ENCODE data around the gene ELMO1.
A peak's percentile ranks its signal among the peaks of the same experiment; 100 is the strongest.

Gene ELMO1

GRCh38 chr7:37341033-37341630 lies 107.5 kb downstream of the ELMO1 start:
- no peak for DNase-seq

DNA sequence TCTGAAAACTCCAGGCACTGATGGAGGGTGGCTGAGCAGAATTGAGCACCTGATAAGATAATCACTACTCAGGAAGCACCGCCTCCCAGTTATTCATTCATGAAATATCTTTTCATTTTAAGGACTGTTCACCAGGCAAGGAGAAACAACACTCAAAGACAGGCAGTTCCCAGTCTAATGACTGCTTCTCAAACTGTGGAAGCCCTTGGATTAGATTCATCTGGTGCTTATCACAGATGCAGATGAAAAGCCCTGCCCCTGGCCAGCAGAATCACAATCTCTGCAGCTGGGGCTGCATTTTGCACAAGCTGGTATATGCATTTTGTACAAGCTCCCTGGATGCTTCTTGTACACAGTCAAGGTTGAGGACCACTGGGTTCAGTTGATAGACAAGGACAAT lies 109.7 kb downstream of the ELMO1 start:
- no peak for DNase-seq

DNA sequence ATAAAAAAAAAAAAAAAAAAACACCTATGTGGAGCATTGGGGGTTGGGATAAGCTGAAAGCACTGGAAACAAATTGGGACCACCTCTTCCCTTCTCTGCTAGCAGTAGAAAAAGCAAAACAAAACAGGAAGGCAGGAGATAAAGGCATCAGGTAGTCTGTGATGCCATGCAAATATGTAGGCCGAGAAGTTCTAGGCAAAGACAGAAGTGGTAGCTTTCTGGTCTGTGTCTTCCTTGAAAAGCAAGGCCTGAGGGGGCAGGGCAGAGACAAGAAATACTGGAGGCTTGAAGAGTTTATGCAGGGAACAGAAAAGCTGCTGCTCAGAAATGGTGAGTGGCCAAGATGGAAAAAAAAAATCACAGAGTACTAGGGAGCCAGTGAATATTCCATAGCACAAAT lies 111.1 kb downstream of the ELMO1 start:
- DNase-seq = no peak

DNA sequence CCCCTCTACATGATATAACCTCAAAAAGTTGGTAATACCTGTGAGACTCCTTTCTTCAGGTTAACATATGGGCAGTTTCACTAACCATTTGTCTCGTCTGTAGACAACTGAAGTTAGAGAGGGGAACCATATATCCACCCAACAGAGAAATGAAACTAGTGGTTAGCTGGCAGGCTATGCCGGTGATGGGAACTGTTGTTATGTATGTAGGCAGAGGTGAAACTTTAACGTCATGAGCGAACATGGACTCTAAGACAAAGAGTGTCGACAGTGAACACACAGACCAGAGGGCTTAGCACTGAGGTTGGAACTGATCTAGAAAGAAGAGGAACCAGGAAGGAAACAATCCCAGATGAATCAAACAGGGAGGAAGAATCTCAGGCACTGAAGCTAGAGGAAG lies 112.4 kb downstream of the ELMO1 start:
- DNase-seq = no peak

DNA sequence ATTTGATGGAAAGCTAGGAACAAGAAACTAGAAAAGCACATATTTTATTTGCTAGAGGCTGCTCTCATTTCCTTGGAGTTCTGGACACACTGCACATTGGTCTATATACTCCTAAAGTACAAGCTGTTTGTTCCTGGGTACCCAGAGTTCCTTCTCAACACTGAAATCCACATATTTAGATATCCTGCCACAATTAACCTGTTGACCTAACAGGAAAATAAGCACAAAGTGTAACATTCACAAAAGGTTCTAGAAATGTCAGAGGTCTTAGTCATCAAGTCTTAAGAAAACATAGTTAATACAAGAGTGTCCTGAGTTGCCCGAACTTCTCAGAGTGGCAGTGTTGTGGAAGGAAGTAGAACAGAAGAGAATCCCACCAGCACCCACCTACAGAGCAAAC lies 115.6 kb downstream of the ELMO1 start:
- DNase-seq = no peak

DNA sequence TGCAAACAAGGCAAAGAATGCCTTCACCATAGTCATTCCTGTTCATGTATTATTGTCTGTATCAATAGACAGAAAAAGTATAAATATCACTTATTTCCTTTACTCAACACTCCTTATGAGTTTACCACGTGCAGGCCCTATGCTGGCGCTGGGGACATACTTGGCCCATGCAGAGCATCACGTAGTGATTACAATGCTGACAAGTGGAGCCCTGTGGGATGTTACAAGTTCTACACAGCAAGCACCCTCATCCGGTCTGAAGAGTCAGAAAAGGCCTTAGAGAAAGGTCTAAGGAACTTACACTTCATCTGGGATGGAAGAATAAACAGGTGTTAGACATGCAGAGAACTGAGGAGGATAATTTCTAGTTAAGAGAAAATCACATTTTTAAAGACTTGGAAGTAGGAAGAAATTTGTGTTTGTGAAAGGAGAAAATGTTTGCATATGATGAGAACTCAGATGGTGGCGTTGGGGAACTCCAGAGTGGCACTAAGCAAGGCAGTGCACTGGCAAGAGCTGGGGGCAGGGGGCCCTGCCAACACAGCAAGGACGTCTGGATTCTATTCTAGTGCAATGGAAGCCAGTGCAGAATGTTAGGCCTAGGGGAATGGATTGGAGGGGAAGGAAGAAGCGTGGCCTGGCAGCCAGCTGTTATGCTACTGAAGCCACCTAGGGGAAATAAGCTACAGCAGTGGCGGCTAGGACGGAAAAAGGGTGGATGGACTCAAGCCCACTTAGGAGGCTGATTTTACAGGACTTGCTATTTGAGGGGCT lies 116.2 kb downstream of the ELMO1 start:
- DNase-seq = no peak

DNA sequence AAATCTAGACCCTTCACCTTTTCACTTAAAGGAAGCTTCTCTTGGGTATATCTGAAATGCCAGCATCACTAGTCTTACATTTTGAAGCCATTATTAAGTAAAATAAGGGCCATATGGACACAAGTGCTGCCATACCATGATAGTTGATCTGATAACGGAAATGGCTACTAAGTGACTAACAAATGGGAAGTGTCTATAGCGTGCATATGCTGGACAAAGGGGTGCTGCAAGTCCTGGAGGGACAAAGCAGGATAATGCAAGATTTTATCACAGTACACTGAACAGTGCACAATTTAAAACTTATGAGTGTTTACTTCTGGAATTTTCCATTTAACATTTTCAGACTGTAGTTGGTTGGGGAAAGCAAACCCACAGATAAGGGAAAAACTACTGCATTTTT lies 117.9 kb downstream of the ELMO1 start:
- no peak for DNase-seq

DNA sequence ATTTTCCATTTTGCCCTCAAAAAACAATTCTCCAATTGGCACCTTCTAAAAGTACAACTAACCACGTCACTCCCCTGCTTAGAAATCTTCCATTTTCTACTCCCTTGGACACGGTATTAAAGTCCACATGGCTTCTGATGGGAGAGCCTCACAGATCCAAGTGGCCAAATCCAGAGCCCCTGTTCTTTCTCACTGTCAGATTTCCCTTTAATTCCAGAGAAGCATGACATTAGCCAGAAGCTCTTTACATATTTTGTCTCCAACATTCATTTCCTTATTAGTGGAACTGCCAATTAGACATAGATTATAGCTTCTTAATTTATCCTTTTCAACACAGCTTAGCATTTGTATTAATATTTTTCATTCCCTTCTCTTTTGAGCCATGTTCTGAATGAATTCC lies 118.7 kb downstream of the ELMO1 start:
- DNase-seq = no peak

- DNase-seq = no peak
Observed at GRCh38 chr7:37327288-37327687, 121.4 kb downstream of the ELMO1 start.

DNA sequence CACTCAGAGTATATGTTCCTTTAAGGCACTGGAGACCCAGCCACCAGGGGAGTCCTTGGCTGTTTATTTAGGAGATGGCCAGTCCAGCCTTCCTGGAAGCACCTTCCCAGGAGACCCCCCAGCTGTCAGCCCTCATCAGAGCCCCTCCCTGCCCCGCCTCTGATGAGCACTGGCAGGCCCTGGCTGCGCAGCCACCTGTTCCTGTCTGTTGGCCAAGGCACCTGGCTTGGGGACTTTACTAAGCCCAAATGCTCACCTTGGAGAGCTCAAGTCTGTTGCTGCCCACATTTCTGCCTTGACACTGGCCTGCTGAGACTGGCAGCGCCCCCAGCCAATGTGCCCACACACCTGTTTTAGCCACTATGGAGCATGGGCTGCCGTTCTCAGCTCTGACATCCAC lies 124.7 kb downstream of the ELMO1 start:
- DNase-seq = no peak

DNA sequence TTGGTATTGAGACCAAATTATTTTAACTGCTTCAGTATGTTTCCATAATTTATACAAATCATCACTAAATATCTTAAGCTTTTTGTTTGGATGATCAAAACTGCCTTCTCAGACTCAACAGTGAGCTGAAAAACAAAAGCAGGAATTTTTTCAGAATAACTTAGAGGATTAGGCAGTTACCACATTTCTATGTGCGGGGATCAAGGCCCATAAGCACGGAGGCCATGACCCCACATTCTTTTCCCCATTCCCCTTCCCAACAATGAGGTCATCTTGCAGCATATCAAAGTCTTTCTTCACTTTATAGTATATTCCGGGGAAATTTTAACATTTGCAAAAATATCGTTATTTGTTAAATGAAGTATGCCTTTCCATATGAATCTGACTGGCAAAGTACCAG lies 125.8 kb downstream of the ELMO1 start:
- no peak for DNase-seq

DNA sequence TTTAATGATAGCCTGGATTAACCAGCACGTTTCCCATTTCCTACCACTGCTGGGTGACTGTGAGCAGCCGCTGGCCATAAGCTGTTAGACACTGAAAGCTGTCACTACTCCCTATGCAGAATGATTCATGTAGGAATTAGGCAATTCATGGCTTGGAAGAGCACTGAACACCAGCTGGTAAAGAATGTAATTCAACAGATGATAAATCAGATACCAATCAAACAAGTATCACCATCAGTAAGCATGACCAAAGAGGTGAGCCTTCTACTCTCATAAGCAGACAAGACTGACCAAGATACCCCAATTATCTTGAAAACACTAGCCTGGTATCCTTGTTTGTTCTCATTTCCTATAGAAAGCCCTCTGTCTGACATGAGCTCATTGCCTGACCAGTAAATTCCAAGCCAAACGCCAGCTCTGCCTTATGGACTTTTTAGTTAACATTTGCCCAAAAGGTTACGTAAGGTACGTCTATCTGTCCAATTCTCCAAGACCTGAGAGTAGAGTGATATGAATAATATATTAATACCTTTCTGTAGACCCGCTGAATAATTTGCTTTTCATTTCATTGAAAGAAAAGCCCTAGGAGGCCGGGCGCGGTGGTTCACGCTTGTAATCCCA lies 127.7 kb downstream of the ELMO1 start:
- DNase-seq = peak; percentile 13

DNA sequence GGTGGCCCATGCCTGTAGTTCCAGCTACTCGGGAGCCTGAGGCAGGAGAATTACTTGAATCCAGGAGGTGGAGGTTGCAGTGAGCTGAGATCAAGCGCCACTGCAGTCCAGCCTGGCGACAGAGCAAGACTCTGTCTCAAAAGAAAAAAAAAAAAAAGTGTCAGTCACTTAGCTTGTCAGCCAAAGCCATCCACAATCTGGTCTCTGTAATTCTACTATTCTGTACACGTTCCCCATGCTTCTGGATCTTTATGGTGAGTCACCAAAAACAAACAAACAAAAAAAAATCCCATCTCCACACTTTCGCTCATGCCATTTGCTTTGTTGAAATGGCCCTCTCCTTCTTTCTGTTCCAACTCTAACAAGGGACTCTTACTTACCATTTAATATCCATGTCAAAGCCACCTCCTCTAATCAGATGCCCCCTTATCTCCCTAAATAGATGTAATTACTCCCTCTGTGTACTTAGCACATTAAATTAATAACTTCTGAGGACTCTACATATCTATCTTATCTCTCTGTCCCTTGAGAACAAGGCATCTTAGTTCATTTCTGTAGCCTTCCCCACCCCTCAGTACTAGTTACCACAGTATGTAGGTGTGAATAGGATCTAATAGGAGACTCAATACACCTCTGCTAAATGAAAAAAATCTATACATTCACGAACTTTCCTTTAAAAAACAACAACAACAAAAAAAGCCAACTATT lies 128.4 kb downstream of the ELMO1 start:
- DNase-seq = no peak

DNA sequence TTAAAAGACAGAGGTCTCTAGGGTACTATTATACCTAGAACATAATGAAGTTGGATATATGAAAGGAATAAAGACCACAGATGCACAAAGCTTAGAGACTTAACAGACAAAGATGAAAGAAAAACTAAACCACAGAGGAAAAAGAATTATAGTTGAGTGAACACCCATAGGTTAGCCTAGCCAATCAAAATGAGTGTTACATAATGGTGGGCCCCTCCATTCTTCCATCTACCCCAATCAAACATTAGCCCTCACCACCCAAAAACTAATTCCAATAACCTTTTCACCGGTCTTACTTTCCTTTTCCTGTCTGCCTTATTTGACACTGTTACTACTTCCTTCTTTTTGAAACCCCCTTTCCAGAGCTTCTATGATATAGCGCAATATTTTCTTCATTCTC lies 130.1 kb downstream of the ELMO1 start:
- DNase-seq = peak; percentile 3

- peak; percentile 28 for DNase-seq
Observed at GRCh38 chr7:37315772-37316715, 132.6 kb downstream of the ELMO1 start.

DNA sequence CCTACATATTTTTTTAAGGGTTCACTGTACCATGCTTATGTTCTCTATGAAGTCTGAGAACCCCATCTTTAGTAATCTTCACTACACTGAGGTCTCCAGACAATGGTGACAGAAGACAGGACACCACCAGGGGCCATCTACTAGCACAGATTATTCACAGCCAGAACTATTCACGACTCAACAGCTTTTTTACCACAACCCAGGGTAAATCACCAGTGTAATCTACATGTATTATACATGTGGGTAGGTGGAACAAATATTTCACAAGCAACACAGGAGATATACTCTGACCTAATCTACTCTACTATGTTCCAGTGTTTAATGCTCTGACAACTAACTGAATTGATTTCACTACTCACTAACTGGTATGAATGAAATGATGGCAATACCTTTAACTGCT lies 136.1 kb downstream of the ELMO1 start:
- no peak for DNase-seq

- DNase-seq = peak; percentile 37
Observed at GRCh38 chr7:37311355-37311754, 137.3 kb downstream of the ELMO1 start.

DNA sequence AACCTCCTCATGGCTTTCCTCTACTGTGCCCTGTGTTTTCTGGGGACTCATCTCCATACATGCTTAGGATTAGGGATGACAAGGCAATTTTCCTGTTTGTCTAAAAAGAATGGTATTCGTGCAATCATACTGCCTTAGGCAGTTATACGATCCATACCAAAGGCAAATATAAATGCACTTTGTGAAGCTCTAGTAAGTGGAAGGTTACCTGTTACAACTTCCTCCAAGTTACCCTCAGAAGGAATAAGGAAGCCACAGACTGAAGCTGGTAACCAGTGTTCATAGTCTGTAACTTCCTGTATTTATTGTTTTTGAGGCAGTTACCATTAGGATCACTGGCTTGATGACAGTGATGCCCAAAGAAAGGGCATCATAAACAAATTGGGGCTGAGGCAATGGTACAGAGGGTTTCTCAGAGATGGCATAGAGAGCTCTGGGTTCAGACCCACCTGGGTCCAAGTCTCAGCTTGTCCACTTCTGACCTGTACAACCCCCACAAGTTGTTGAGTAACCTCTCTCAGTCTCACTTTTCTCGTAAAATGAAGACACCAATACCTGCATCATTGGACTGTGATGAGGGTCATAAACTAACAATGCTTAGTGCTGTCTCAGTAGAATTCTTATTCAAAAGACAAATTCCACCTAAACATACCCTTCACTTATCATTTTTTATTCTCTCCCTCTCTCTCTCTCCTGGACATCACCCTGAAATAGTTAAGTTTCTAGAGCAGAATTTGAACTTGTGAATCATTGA lies 138.2 kb downstream of the ELMO1 start:
- no peak for DNase-seq

DNA sequence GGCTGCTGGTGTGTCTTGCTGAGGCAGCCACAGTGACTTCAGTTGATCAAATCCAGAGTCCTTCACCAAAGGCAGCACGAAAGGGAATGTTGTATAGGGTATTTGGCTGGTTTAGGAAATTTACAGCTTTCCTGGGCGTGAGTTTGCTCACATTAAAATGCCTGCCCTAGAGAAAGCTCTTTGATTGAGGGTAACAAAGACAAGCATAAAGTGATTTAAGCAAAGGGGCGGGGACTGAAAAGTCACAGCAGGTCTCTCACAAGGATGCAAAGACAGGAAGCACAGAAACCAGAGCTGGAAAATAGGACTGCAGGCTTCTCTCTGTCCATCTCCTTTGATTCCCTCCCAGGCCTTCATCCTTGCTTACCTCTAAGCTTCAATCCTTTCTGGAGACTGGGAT lies 139.2 kb downstream of the ELMO1 start:
- DNase-seq = no peak

DNA sequence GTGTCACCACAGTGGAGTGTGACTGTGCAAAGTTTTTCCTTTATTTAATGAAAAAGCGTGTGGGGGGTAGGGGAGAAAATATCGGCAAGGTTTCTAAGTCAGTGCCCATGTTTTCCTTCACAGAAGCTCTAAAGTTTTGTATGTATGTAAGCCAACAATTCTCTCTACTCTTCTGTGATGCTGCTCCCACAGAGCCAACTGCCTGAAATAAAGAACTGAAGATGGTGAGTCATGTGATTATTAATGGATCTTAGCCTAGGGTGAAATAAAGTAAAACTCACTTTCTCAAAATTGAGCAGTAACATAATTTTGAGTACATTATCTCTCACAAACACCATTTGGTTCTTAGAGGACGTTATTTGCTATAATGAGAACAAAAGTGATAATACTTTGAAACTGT lies 143.7 kb downstream of the ELMO1 start:
- no peak for DNase-seq

- DNase-seq = no peak
Observed at GRCh38 chr7:37297546-37297945, 151.1 kb downstream of the ELMO1 start.

DNA sequence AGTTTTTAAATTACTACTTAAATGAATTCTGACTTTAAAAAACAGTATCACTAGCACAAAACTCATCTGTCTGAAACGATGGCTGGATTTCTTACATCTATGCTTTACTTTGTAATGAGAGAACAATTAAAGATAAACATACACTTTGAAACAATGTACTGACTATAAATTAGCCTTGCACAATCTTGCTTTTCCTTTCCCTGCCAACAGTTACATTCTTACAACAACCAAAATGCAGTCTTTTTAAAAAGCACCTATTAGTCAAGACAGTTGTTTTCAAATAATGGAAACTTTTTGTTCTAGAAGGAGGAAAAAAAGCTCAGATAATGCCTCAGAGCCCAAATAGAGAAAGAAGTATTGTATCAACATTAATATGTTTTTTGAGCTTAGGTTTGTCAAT lies 153.3 kb downstream of the ELMO1 start:
- DNase-seq = no peak
